AG08395 (cell line): ENCODE measurements around the gene UROC1.

Source experiments
- DNase-seq: peaks from one replicate; pipeline ENCODE4 v3.0.0; 2012; ENCODE audit warnings: mixed read lengths, low spot score

UROC1 gene

GRCh38 chr3:126440709-126440995 lies 76.9 kb downstream of the UROC1 start:
- DNase-seq, result no peak

GRCh38 chr3:126439968-126440708 lies 77.4 kb downstream of the UROC1 start:
- DNase-seq, result no peak

GRCh38 chr3:126439346-126439967 lies 78.1 kb downstream of the UROC1 start:
- no peak for DNase-seq

GRCh38 chr3:126438746-126439145 lies 78.8 kb downstream of the UROC1 start:
- no peak for DNase-seq

GRCh38 chr3:126438186-126438585 lies 79.4 kb downstream of the UROC1 start:
- DNase-seq, result no peak

GRCh38 chr3:126436826-126437717 lies 80.5 kb downstream of the UROC1 start:
- DNase-seq, result no peak

GRCh38 chr3:126435456-126436315 lies 81.9 kb downstream of the UROC1 start:
- DNase-seq, result no peak

- DNase-seq, result no peak
Observed at GRCh38 chr3:126434931-126435411, 82.6 kb downstream of the UROC1 start.

- no peak for DNase-seq
Observed at GRCh38 chr3:126434264-126434590, 83.3 kb downstream of the UROC1 start.

GRCh38 chr3:126433496-126434263 lies 83.9 kb downstream of the UROC1 start:
- DNase-seq, result no peak

- DNase-seq, result no peak
Observed at GRCh38 chr3:126433105-126433430, 84.5 kb downstream of the UROC1 start.

GRCh38 chr3:126432361-126433104 lies 85.0 kb downstream of the UROC1 start:
- no peak for DNase-seq
